WI38 (cell line): ENCODE measurements around the gene PRSS50.

Source experiments
- H3K4me3 ChIP-seq: 2 replicates; pipeline ENCODE4 v1.5.1; 2011; ENCODE audit warnings: low read depth, mild to moderate bottlenecking, control low read depth, low read length
- TF ChIP-seq, protein P1 (sequence below): IDR thresholded peaks from 2 replicates; pipeline ENCODE4 v1.5.1; 2012; ENCODE audit warnings: low read depth, mild to moderate bottlenecking, control low read depth, low read length

The PRSS50 gene

DNA sequence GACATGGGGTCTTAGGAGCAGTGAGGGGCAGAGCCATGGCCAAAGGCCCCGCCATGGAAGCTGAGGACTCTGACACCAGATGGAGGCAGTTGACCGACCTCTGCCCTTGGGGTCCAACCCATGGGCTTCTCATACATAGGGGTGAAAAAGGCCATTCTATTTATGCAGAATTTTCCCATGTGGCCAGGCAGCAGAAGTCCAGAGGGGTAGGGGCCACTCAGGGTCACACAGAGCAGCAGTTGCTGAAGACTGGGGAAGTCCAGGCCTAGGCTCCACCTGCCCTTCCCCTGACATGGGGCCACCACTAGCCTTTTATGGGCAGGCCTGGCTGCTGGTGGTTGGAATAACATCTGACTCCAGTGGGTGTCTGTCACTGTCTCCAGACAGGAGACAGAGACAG lies 6.4 kb downstream of the PRSS50 start:
- TF ChIP-seq, protein P1, sequence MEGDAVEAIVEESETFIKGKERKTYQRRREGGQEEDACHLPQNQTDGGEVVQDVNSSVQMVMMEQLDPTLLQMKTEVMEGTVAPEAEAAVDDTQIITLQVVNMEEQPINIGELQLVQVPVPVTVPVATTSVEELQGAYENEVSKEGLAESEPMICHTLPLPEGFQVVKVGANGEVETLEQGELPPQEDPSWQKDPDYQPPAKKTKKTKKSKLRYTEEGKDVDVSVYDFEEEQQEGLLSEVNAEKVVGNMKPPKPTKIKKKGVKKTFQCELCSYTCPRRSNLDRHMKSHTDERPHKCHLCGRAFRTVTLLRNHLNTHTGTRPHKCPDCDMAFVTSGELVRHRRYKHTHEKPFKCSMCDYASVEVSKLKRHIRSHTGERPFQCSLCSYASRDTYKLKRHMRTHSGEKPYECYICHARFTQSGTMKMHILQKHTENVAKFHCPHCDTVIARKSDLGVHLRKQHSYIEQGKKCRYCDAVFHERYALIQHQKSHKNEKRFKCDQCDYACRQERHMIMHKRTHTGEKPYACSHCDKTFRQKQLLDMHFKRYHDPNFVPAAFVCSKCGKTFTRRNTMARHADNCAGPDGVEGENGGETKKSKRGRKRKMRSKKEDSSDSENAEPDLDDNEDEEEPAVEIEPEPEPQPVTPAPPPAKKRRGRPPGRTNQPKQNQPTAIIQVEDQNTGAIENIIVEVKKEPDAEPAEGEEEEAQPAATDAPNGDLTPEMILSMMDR = no peak
- no peak overlapping the region for H3K4me3 ChIP-seq

DNA sequence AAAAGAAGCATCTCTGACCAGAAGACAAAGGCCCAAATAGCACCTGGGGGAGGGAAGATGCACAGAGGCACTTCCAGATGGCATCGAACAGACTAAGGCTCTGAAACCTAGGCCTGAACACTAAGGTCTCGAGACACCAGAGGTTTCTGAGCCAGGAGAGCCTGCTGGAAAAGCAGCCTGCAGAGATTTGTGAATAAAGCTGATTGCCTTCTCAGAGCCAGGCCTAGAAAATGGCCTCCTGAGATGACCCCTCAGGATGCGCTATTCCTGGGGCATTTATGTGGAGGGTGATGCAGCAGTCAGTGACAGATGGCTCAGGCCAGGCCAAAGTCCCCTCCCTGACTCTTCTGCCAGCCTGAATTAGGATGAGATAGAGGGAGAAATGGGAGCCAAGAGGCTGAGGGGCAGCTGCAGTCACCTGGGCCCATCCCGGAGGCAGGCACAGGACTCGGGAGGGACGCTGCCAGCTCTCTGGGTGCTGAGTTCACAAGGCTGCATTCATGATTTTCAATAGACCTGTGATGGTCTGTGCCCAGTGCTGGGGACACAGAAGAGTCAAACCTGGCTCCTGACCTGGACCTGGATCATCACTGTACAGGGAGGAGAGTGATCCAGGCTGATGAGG lies 6.9 kb downstream of the PRSS50 start:
- TF ChIP-seq, protein P1 = no peak
- H3K4me3 ChIP-seq = no peak overlapping the region

DNA sequence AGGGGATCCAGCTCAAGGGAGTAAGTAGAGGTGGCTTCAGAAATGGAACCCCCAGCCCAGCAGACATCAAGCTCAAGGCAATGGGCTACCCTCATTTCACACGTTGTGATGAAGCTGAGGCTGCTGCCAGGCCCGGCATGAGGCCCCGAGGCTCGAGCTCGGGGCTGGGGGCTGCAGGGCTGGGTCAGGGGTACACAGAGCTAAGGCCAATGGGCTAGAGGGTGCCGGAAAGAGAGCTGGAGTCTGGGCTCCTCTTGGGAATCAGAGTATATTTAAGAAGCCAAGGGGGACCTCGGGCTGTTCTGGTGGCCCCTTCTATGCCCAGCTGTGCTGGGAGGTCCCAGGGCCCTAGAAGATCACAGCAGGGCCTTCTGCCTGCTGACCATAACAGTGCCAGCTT lies 7.4 kb downstream of the PRSS50 start:
- no peak overlapping the region for H3K4me3 ChIP-seq
- TF ChIP-seq, protein P1 = no peak

DNA sequence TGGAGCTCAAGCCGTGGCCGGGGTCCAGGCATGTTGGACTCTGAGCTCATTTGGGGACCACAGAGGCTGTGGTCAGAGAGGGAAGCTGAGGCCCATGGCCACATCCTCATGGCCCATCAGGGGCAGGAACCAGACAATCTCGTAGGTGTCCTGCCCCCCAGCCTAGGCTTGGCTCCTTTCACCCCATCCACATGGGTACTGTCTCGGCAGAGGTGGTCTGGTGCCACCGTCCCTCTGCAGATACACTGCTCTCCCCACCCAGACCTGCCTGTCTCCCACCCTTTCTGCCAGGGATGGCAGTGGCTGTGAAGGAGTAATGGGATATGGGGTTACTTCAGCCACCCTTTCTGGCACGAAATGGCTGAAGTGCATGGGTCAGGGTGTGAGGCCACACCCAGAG lies 7.9 kb downstream of the PRSS50 start:
- H3K4me3 ChIP-seq = no peak overlapping the region
- TF ChIP-seq, protein P1 = no peak

DNA sequence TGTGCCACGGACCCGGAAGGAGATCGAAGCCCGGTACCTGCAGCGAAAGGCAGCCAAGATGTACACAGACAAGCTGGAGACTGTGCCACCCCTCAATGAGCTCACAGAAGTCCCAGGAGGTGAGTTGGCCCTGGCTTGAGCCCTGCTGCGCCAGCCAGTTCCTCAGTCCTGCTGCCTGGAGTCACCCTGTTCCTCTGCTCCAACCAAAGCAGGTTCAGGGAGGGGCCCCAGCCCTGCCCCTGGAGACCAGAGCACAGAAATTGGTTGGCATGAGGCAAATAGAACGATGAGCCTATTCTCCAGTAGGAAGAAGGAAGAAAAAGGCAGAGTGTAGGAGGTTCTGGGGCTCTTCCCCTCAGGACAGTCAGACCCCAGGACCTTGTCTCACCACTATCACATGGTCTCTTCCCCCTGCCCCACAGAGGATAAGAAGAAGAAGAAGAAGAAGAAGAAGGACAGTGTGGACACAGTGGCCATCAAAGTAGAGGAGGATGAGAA lies 8.5 kb downstream of the PRSS50 start:
- TF ChIP-seq, protein P1 = no peak

DNA sequence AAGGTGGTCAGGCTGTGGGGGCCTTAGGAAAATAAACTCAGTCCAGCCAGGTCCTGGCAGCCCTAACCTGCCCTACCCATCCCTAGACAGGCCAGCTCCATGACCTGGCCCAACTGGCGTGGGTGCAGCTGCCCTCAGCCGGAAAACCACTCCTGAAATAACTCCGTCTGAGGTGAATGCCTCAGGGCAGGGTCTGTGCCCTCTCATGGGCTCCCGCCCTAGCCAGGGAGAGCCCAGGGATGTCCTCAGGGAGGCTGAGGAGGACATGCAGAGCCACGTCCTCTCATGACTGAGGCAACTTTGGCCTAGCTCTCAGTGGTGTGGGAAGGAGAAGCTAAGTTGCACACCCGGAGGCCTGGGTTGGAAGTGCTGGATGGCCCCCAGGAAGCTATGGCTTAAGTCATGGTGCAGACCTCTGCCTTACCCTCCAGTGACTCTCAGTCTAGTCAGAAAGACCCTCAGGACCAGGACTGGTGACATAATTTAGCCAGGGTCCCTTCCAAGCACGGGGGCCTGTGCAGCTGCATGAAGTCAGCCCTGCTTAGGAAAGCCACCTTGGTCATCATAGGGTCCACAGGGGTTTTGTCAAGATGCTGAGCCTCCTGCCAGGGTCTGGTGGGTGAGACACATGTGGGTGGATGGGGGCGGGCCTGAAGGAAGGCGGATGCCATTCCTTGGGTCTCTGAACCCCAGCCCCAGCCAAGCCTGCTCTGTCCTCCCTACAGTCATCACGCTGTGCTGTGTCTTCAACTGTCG lies 9.1 kb downstream of the PRSS50 start:
- H3K4me3 ChIP-seq = no peak overlapping the region
- TF ChIP-seq, protein P1 = no peak

More for the DNA sequence above, 8.5 kb downstream of the PRSS50 start:
- H3K4me3 ChIP-seq = no peak overlapping the region

DNA sequence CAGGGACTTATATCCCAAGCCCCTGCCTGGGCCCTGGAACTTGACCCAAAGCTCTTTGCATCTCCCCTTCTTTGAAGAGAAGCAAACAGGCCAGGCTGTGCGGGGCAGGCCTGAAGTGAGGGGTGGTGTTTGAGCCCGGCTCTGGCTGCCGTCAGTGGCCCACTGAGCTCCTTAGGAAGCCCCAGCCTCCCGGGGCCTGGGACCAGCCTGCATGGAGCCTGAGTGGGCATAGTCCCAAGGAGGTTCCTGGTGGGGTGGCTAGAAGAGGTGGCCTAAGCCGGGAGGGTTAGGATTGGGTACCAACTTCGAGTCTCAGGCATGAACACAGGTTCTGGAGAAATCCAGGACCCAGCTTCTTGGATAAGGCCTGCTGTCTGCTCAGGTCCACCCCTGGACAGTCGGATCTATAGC lies 10.1 kb downstream of the PRSS50 start:
- TF ChIP-seq, protein P1 = no peak
- H3K4me3 ChIP-seq = no peak overlapping the region
